Glomerular endothelial cell (primary cell): ENCODE measurements around the gene NPM1. TPM values are rescaled to one million over a fixed set of nuclear protein-coding genes. Genes with fewer than 3 reads are reported as not detected.
"Not testable (repeated sequence)": the region's sequence is repeated elsewhere in the genome, so short reads cannot be mapped to it uniquely, and the experiment has no call there.

ENCODE experiments used
- DNase-seq: peaks from one replicate; pipeline ENCODE4 v3.0.0-alpha.2; 2011; ENCODE audit warnings: low read depth, low spot score; ENCODE audit errors: extremely low read depth
- total RNA-seq: library from RNA; depleted of rRNA; stranded (reverse); fragments of >200 nt; gene quantifications from 2 replicates; pipeline ENCODE4 v1.2.3, GENCODE V29; 2015

Gene NPM1
- 685 and 753 TPM in 2 replicates for total RNA-seq

GRCh38 chr5:171387345-171387969 is at the start of gene NPM1:
Gene NPM1, plus strand, starts transcription at chr5:171387849. Its CDS starts 100 bp downstream, at chr5:171387949.
- DNase-seq = peak; percentile 84

GRCh38 chr5:171340042-171340441 is 47.6 kb upstream of the NPM1 start:
- DNase-seq = no peak

GRCh38 chr5:171340491-171340890 is 47.2 kb upstream of the NPM1 start:
- no peak for DNase-seq

- DNase-seq = peak; percentile 42
These were observed 45.1 kb upstream of the NPM1 start for GRCh38 chr5:171342362-171343111.

GRCh38 chr5:171344936-171345608 is 42.6 kb upstream of the NPM1 start:
- no peak for DNase-seq

GRCh38 chr5:171351536-171352073 is 36.0 kb upstream of the NPM1 start:
- no peak for DNase-seq

GRCh38 chr5:171355302-171355724 is 32.3 kb upstream of the NPM1 start:
- no peak for DNase-seq

GRCh38 chr5:171357843-171358242 is 29.8 kb upstream of the NPM1 start:
- no peak for DNase-seq

- not testable (repeated sequence) for DNase-seq
These were observed 26.5 kb upstream of the NPM1 start for GRCh38 chr5:171361151-171361550.

GRCh38 chr5:171363249-171363648 is 24.4 kb upstream of the NPM1 start:
- not testable (repeated sequence) for DNase-seq

- DNase-seq = no peak
These were observed 23.8 kb upstream of the NPM1 start for GRCh38 chr5:171363846-171364245.

- DNase-seq = no peak
These were observed 22.3 kb upstream of the NPM1 start for GRCh38 chr5:171365351-171365750.

GRCh38 chr5:171366645-171367044 is 21.0 kb upstream of the NPM1 start:
- DNase-seq = no peak

- no peak for DNase-seq
These were observed 20.0 kb upstream of the NPM1 start for GRCh38 chr5:171367424-171368370.

- DNase-seq = no peak
These were observed 18.6 kb upstream of the NPM1 start for GRCh38 chr5:171369056-171369455.

- no peak for DNase-seq
These were observed 17.8 kb upstream of the NPM1 start for GRCh38 chr5:171369898-171370297.

- not testable (repeated sequence) for DNase-seq
These were observed 16.8 kb upstream of the NPM1 start for GRCh38 chr5:171370881-171371280.

- DNase-seq = no peak
These were observed 16.3 kb upstream of the NPM1 start for GRCh38 chr5:171371326-171371725.

GRCh38 chr5:171379961-171380360 is 7.7 kb upstream of the NPM1 start:
- no peak for DNase-seq

- DNase-seq = not testable (repeated sequence)
These were observed 3.2 kb upstream of the NPM1 start for GRCh38 chr5:171384416-171384815.
